NCI-H1930 (cell line): ENCODE data around the gene CEP250.
A peak's percentile ranks its signal among the peaks of the same experiment; 100 is the strongest.
"Not testable (repeated sequence)": the region's sequence is repeated elsewhere in the genome, so short reads cannot be mapped to it uniquely, and the experiment has no call there.

Experiments used
- DNase-seq, 2 experiments: peaks; one replicate each; lab custom pipeline; 2025; lab: John Stamatoyannopoulos, UW

The CEP250 gene

DNA sequence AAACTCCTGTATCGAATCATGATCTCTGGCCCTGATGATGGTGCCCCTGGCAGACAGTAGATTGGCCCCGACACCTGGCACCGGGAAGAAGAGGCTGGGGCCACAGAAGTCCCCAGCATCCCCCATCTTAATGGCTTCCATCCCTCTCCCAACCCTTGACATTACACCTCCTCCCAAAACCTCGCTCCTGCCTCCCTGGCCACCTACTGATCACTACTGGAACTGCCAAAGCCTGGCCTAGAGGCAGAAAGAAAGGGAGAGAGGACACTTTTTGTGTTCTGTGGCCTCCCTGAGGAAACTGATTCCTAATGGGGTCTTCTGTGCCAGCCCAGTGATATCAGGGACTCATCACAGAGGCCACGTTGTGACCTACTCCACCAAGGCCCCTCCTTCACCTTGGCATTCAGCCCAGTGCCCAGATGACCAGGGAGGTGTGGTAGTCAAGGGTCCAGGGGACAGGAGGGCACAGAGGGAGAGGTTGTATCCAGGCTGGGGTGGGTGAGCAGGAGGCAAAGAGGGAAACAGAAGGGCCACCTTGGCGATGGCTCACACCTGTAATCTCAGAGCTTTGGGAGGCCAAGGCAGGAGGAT lies 68.0 kb downstream of the CEP250 start:
- no peak for DNase-seq

DNA sequence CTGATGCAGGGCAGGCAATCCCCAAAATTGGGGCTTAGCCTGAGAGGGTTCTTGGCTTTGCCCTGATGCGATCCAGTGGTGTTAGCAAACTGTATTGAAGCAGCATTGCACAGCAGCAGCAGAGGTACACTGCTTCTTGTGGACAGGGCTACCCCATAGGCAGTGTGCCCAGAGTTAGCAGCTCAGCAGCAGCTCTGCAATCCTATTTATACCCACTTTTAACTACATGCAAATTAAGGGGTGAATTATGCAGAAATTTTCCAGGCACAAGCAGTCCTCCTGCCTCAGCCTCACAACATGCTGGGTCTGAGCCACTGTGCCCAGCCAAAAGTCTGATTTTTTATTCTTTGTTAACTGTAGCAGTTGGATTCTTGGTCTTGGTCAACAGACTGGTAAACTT lies 70.2 kb downstream of the CEP250 start:
- DNase-seq, result no peak

DNA sequence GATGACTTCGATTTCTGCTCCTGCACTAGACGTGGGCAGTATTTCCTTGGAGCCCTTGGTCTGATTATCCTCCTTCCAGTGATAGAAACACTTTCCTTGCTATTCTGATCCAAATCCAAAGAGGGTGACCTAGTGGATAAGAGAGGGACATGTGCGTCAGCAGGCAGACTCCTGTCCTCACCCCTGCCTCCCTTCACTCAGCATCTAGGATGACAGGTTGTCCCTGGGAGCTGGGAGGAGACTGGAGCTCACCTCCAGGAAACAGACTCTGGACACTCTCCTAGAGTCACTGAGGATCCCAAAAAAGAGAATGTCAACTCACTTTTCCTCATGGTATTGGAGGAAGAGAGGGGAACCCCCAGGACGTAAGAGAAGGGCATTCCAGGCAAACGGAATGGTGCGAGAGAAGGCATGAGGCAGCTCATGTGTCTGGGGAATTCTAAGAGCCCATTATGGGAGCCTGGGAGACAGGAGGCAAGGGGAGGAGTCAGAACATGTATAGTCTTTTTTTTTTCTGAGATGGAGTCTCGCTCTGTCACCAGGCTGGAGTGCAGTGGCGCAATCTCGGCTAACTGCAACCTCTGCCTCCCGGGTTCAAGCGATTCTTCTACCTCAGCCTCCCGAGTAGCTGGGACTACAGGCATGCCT lies 71.8 kb downstream of the CEP250 start:
- DNase-seq, result no peak

DNA sequence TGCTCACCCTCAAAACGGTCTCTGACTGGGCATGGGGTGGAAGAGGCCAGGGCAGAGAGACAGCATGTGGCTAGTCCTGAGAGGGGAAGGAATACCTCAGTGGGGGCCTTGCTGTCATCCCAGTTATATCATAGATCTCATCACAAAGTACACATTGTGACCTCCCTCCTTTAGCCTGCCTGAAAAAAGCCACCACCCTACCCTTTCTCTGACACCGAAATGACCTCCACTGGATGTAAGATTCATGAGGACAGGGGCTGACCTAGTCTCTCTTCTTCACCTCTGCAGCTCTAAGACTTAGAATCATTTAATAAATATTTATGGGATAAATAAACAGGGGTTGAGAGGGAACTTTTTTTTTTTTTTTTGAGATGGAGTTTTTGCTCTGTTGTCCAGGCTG lies 74.2 kb downstream of the CEP250 start, which contains the start of gene C20orf173:
C20orf173 (minus strand) TSS at position 101 of the 400 bp plus-strand sequence. CDS start 279 bp downstream, outside the sequence.
- DNase-seq, result no peak

DNA sequence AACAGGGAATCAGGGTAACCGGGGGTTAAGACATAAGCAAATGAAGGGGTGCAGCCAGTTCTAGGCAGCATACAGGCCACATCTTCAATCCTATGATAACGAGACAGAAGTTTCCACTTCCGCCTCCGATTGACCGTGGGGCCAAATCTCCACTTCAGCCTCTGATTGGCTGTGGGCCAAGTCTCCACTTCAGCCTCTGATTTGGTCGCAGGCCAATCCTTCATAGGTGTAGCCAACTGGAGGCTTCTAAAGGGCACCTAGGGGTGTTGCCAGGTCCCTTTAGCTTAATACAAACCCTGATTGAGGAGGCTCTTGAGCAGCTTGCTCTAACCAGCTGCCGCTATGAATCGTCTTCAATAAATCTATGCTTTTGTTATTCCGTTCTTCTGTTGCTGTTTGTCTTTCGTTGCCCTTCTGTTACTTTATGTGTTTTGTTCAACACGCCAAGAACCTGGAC lies 84.4 kb downstream of the CEP250 start:
- peak in 1 of 2 experiments; percentile 16 for DNase-seq

DNA sequence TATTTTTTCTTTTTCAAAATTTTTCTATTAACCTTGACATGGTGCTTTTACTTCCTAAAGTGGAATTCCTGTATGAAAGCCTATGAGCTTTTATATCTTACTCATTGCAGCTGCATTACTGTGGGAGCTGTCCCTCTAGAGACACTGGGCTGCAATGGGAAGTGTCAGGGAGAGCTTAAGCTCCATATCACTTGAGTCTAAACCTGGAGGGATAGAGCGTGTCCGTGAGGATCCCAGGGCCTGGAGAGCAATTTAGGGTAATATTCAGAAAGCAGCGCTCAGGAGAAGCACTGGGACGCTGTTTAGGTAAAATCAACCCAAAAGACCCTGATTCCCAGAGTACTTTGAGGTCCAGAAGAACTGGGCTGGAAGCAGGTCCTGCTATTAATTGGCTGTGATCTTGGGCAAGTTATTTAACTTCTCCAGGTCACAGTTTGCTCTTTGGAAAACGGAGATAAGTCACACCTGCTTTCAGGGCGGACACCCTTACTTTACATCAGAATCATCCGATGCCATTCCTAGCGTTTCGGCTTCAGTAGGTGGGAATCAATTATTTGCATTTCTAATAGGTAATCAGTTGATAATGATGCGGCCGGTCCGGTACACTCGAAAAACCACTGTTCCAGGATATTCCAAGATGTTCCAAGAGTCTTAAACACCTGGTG lies 85.9 kb downstream of the CEP250 start:
- no peak for DNase-seq

DNA sequence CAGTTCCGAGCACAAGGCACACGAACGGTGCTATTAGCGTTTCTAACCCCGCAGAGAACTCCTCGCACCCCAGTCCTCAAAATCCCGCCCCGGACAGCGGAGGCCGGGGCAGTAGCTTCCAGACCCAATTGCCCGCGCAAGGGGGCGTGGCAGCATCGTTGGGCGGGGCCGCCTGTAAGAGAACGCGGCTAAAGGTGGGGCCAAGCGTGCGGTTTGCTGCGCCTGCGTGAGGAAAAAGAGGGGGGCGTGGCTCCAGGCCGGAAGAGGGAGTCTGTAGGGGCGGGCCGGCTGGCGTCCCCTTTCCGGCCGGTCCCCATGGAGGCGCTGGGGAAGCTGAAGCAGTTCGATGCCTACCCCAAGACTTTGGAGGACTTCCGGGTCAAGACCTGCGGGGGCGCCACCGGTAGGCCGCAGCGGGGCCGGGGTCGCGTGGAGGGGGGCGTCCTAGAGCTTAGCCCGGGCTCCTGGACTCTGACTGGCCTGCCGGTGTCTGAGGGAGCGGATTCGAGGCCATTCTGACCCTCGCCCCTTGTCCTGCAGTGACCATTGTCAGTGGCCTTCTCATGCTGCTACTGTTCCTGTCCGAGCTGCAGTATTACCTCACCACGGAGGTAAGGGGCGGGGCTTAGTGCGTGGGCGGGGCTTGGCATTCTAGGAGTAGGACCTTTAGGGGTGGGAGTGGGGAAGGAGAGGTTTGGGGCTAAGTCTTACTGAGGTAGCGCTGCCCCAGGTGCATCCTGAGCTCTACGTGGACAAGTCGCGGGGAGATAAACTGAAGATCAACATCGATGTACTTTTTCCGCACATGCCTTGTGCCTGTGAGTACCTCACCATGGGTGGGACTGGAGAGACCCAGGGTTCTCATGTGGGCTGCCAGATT lies 86.6 kb downstream of the CEP250 start, which contains the start of gene ERGIC3:
ERGIC3 (plus strand) TSS at position 296 of the 880 bp plus-strand sequence; CDS start at position 316, 20 bp downstream.
- DNase-seq, result peak; percentile 99

DNA sequence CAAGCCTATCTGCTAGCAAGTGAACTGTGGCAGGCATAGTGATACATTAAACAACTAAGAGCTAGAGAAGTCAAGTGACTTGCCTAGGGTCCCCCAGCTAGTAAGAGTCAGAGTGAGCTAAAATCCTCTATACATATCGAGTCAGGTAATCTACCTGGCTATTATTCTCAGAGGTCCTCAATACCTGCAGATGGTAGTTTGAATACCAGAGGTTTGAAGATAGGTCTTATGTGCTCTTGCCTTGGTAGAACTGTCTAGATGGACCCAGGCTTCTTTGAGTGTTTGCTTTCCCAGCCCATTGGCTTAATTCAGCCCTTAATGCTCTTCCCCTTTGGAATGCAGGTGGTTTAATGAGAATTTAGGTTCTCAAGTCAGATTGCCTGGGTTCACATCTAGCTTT lies 87.6 kb downstream of the CEP250 start:
- DNase-seq, result no peak

DNA sequence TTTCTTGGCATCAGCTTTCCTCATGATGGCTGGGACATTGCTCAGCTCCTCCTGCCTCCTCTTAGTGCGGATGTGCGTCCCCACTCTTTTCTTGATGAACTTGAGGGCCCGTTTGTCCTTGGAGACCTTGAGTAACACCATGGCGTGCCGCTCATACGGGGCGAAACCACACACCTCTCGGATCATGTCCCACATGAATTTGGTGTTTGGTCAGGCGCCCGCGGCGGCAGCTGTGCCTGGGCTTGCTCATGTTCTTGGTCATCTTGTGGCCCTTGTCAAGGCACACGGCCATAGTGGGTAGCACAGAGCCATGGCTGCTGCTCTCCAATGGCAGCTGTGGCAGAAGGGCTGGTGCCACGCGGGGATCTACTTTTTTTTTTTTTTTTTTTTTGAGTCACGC lies 89.0 kb downstream of the CEP250 start:
- DNase-seq, result no peak

DNA sequence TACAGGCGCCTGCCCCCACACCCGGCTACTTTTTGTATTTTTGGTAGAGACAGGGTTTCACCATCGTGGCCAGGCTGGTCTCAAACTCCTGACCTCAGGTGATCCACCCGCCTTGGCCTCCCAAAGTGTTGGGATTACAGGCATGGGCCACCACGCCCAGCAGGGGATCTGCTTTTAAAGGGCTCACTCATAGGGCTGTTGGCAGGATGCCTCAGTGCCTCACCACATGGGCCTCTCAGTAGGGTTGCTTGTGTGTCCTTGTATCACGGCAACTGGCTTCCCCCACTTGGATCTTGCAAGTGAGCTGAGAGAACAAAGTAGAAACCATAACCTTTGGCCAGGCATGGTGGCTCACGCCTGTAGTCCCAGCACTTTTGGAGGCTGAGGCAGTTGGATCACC lies 89.5 kb downstream of the CEP250 start:
- DNase-seq, result not testable (repeated sequence)

DNA sequence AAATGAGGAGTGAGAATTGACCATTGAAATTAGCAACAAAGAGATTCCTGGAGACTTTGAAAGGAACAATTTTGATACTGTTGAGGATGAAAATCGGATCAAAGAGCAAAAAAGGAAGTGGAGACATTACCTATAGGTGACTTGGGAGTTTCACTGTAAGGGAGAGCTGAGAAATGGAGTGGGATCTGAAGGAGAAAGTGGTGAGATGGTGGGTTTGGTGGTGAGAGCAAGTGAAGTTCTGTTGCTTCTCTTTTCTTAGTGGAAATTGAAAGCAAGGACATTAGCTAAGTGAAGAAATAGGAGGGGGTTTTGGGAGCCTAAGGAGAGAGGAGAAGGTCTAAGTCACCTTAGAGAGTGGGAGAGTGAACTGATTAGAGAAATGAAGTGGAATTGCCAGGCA lies 90.7 kb downstream of the CEP250 start:
- no peak for DNase-seq

DNA sequence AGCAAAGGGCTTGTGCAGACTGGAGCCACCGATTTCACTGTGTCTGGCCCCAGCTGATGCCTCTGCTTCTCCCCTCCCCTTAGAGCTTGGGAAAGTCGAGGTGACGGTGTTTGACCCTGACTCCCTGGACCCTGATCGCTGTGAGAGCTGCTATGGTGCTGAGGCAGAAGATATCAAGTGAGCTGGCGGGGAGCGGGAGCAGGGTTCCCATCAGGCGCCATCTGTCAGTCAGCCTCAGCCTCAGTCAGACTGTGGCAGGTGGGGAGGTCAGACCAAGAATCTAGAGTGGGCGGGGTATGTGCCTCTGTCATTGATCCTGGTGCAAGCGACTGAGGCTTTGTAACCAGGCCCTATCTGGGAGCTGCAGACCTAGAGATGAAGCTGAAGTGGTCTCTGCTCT lies 91.9 kb downstream of the CEP250 start:
- no peak for DNase-seq

DNA sequence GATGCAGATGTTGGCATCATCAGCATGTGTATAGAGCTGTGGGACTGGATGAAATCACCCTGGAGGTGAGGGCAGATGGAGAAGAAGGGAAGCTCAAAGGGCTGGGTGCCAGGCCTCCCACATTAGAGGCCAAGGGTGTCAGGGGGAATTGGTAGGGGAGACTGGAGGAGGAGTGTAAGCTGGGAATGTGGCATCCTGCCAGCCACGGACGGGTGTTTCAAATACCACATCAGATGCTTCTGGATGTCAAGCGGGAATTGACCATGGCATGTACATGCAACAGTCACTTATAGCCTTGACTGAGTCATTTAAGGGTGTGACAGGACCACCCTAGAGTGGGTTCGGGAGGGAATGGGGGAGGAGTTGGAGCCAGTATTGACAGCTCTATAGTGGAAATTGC lies 96.1 kb downstream of the CEP250 start:
- no peak for DNase-seq

DNA sequence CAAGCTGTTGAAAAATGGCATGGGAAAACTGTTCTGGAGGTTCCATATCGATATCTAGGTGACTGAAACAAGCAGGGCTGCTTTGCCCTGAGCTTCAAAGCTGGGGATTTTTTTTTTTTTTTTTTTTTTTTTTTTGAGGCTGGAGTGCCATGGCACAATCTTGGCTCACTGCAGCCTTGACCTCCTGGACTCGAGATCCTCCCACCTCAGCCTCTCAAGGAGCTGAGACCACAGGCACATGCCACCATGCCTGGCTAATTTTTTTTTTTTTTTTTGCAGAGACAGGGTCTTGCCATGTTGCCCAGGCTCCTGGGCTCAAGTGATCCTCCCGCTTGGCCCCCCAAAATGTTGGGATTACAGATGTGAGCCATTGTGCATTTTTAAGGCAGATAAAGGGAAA lies 97.5 kb downstream of the CEP250 start:
- no peak for DNase-seq

DNA sequence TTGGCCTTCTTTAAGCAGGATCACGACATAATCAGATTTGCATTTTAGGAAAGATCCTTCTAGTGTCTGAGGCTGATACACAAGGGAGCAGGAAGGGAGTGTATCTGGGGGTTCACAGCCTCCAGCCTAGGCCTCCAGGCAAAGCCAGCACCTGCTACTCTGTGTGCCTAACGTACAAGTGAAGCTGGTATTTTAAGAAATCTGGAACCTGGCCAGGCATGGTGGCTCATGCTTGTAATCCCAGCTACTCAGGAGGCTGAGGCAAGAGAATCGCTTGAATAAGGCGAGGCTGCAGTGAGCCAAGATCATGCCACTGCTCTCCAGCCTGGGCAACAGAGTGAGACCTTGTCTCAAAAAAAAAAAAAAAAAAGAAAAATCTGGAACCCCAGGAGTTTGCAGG lies 100.1 kb downstream of the CEP250 start:
- DNase-seq, result not testable (repeated sequence)

DNA sequence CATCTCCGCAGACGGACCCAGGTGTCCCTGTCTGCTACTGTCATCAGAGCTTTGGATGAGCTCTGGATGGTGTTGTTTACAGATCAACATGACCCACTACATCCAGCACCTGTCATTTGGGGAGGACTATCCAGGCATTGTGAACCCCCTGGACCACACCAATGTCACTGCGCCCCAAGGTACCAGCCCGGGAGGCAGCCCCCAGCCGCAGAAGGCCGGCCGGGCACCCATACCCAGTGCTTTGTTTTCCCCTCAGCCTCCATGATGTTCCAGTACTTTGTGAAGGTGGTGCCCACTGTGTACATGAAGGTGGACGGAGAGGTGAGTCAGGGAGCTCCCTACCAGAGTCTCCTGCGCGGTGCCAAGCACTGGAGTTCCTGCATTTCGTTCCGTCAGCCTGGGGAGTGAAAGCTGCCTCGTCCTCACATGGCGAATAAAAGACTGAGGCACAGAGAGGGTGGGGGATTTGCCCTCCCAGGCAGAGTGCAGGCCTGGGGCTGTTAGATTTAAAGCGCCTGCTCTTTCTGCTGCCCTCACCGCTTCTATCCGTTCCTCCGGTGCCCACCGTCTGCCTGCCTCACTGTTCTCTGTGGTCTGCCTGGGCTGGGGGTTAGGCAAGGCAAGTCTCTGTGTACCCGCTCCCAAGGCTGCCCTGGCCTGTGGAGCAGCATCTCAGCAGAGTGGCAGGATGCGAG lies 100.7 kb downstream of the CEP250 start:
- no peak for DNase-seq

DNA sequence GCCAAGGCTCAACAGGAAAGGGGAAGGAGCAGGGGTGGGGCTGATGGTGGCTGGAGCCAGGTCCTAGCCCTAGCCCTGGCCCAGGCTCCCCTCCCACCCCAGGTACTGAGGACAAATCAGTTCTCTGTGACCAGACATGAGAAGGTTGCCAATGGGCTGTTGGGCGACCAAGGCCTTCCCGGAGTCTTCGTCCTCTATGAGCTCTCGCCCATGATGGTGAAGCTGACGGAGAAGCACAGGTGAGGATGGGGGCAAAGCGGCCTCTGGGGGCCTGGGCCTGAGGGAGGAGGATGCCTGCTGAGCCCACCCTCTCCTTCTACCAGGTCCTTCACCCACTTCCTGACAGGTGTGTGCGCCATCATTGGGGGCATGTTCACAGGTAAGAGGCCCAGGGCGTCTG lies 101.5 kb downstream of the CEP250 start:
- DNase-seq, result no peak

DNA sequence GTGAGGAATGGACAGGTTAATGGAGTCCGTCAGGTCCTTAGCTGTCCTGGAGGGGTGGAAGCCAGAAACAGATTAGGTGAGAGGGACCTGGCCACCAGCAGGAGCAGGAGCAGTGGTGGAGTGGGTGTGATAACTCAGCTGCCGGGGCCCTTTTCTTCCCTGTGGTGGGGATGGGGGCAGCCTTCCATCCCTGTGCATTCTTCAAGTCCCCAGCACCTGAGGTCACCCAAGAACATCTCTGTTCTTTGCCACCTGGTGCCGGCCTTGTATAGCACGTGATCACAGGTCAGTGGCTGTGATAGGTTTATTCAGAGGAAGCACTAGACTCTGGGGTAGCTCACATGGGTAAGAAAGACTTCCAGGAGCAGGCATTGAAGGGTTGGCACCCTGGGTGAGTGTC lies 103.1 kb downstream of the CEP250 start:
- no peak for DNase-seq

DNA sequence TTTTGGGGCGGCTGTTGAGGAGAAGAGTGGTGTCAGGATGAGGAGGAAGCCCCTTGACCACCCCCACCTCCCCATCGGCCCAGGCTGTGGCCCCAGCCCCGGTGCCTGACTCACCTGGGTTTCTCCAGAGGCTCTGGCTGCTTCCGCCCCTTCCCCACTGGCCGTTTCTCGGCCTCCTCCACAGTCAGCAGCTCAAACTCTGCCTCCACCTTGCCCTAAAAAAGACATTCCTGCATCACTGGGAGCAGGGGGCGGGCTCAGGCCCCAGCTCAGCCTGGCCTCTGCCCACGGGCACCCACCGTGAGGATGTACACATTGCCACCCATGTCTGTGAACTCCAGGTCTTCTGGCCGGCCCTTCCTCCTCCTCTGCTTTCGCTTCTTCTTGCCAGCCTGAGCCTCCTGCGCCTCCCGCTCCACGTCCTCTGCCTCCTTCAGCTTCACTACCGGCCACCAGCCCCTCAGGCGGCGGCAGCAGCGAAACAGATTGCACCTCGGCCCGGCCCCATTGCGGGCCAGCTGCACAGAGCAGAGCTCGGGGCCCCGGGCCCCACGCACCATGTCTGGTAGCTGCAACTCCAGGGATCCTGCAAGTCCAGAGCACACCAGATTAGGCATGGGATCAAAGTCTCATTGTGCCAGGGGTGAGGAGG lies 103.8 kb downstream of the CEP250 start:
- no peak for DNase-seq

DNA sequence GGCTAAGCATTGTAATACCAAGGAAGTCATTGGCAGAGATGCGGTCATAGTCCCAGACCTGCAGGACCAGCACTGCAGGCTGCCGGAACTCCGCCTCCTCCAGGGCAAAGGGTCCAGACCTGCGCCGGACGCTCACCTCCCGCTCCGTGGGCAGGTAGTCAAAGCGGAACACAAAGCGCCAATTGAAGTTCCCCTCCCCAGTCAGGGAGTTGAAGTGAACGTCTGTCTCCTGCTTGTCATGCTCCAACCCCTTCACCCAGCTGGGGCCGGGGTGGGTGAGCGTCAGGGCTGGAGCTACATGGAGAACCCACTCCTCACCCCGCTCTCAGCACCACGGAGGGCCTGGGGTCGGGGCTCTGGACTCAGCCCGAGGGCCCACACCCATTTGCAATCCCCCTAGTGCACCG lies 104.7 kb downstream of the CEP250 start:
- no peak for DNase-seq

DNA sequence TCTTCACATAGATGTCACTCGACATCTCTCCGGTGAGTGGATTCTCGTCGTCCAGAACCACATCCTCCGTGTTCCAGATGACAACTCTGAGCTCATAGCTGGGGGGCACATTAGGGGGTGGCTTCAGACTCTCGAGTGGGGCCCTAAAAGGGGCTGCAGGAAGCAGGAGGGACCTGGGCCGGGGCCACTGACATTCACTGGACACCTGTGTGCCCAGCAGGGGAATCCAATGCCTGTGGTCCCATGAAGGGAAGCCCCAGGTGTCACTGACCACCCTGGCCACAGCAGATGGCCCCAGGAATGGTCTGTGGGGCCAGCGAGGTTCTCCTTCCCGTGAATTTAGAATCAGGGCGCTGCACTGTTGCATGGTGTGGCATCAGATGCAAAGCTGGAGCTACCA lies 105.1 kb downstream of the CEP250 start:
- no peak for DNase-seq
